Right ventricle myocardium superior (tissue), 1 donor: ENCODE data around the gene AK8. TPM values are rescaled to one million over a fixed set of nuclear protein-coding genes. Genes with fewer than 3 reads are reported as not detected.

Experiments used
- ATAC-seq: fragments of 200-7000 bp; cut with Tn5 transposase; one replicate; pipeline ENCODE4 v1.9.1; 2020; ENCODE audit warnings: mild to moderate bottlenecking; ENCODE audit not compliant: poor library complexity
- DNase-seq: peaks from one replicate; pipeline ENCODE4 v3.0.0-alpha.2; 2020
- intact Hi-C: fragments of 100-400 bp; cut with DNase I; formaldehyde crosslinking; loops from one replicate; pipeline ENCODE4 v1.11.2; 2022
- total RNA-seq: library from RNA; stranded (reverse); fragmentation: NEBNext Ultra II Directional; extraction: Animal tissue kit (Norgen Biotek cat#: 25700); gene quantifications from one replicate; pipeline ENCODE4 v1.2.1, GENCODE V29; 2021
- donor health status: DM: no; HTN: yes; CAD: no; lungs with severe emphysema.

Gene AK8
- total RNA-seq, 1 donor from 2014 or later = 0.22 TPM

DNA sequence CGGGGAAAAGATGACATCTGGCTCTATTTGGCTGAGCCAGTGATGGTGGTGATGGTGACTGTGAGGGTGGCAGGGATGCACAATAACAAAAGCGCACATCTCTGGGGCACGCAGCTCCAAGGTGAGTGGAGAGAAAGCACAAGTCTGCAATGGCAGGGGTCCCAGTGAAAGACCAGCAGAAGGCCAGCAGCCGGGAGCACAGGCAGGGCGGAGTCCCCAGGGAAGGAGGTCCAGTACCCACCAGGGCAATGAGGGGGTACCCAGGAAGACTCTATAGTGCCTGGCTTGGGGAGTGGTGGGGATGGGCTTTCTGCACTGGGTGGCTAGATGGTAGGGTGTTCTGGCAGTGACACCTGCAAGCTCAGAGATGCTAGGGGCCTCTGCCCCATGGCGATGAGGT is 69.4 kb downstream of the AK8 start:
- DNase-seq (no peak), ATAC-seq (no peak)
- intact Hi-C loops = no loop called here

DNA sequence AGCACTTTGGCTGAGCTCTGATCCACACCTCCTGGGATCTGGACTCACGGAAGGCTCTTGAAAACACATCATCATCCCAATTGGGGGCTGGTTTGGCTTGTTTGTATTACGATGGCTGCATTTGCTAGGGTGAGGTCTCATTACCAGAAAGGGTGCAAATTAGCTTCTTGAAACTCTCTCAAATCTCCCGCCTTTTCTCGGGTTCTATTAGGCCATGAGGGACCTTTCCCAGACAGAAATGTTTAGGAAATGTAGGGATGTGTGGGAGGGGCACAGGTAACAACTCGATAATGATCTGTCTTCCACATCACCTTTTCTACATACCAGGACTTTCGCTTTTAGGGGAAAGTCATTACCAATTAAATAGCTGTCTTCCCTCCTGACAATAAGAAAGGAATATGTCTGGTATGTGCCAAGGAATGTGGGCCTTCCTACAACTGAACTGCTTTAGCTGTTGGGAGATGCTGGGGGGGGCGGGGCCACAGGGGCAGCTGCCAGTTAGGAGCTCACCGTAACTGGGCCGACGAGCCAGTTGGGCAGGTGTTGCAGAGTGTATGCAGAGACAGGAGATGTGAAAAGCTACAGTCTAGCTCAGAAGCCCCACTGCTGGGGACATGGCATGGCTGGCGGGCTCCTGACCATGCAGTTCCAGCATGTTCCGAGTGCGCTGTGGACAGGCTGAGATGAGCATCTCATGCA is 71.2 kb downstream of the AK8 start:
- DNase-seq = no peak
- intact Hi-C loops = no loop called here

DNA sequence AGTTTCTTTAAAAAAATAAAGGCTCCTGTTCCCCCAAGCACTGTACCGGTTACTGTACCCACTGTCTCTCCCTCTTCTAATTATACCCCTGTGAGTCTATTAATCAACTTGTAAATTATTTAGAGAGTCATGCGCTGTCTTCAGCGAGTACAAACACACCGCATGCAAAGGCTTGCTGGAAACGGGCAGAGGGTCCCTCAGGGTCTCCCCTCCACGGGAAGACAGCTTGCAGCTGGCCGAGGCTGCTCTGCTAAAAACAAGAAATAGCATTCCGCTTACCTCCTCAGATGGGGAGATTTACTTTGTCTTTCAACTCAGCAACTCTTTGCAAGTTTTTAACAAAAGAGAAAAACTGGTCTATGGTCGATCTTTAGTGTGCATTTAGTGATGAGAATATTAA is 71.8 kb downstream of the AK8 start:
- DNase-seq = no peak
- intact Hi-C loops = no loop called here
- ATAC-seq = no peak

More for the DNA sequence above, 71.2 kb downstream of the AK8 start:
- ATAC-seq = no peak

DNA sequence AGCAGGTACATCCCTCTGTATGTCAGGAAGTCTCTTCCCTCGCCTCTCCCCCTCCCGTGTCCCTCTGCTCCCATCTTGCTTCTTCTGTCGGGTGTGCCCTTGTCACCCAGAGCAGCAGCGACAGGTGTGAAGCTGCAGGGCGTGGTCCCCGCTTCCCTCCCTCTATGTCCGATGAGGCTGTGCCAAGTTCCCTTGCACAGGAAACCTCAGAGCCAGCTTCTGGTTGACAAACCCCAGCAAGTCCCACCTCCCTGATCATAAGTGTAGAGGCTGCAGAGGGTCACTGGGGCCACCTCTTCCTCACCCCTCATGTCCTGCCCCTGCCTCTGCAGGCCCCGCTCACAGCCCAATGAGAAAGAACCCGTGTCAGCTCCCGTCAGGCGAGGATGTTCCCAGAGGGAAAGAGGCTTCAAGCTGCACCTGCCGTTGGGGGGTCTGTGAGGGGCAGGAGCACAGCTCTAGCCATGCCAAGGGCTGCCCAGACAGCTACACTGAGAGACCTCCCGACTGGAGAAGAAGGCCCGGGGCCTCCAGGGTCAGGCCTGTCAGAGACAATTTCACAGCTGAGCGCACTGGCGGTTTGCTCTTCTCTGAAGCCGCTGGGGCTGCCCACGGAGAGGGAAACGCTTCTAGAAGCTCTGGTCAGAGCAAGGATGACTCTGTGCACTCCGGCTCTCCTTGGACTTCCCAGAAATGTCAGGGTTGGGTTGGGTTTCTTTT is 73.3 kb downstream of the AK8 start:
- intact Hi-C loops = loop anchor here (5.0 kb wide), 2 partner anchors 297 to 392 kb away; partner anchors contain the start of gene CFAP77
- no peak for ATAC-seq
- no peak for DNase-seq

DNA sequence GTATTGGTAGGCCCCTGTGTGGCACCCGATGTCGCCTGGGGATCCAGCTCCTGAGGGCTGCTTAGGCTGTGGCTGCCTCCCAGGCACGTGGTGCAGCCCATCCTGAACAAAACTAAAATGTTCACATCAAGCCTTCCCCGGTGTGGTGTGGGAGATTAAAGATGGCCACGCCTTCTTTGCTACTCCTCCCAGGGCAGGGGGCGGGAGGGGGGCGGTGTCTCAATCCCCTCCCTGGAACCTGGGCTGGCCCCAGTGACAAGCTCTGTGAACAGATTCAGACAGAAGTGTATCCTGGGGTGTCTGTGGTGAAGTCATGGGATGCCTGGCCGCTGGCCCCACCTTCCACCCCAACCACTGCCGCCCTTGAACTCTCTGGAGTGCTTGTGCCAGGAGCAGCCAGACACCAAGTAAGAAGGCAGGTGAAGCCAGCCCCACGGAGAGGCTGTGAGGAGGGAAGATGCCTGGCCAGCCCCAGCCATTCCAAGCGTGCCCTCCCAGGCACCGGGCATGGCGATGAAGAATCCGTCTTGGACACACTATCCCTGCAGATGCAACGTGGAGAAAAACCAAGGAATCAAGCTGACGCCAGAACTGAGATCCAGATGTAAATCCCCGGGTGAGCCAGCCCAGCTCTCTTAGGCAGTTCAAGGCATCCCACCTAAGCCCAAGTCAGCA is 75.8 kb downstream of the AK8 start:
- ATAC-seq = no peak
- no peak for DNase-seq

DNA sequence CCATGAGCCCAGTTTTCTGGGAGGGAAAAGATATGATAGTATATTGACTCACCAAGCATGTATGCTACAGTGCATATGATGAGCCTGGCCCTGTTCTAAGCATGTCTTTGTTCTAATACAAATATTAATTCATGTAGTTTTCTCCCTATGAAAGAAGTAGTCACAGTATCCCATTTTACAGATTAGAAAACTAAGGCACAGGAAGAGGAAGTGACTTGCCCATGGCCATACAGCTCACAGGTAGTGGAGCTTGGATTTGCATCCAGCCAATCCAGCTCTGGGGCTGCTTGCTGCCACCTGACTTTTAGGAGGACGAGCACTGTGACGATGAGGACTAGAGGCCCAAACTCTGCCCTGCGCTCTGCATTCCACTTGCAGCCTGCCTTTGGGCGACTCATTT is 76.4 kb downstream of the AK8 start:
- DNase-seq (no peak), ATAC-seq (no peak)
- intact Hi-C loops = loop anchor here (5.0 kb wide), 2 partner anchors 294 to 389 kb away; partner anchors contain the start of gene CFAP77

More for the DNA sequence above, 75.8 kb downstream of the AK8 start:
- intact Hi-C loops = loop anchor here (5.0 kb wide), 2 partner anchors 295 to 390 kb away; partner anchors contain the start of gene CFAP77

DNA sequence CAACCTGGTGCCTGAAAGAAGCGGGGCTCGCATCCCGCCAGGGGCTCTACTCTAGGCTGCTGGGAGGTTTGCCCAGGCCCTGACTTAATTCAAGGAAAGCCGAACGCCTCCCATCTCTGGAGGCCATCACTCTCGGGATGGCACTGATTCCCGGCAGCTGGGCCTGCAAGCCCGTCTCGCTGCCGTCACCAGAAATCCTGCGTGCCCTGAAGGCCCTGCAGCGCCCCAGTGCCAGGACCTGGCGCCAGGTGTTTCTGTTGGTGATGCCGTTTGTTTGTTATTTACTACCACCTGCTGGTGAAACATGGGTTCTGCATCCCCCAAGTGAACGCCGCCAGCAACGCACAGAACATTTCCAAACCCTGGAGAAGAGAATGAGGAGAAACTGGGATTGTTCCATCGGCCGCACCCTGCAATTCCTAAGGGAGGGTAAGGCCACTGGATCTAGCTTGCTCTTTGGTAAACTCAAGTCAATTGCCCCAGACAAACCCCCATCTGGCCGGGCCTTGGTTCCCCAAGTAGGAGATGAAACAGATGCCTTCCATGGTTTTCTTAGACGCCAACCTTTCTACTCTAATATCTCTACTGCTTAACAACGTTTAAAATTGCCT is 77.9 kb downstream of the AK8 start:
- ATAC-seq (peak; percentile 86), DNase-seq (peak; percentile 90)
- intact Hi-C loops = loop anchor here (5.0 kb wide), 2 partner anchors 293 to 388 kb away; partner anchors contain the start of gene CFAP77

DNA sequence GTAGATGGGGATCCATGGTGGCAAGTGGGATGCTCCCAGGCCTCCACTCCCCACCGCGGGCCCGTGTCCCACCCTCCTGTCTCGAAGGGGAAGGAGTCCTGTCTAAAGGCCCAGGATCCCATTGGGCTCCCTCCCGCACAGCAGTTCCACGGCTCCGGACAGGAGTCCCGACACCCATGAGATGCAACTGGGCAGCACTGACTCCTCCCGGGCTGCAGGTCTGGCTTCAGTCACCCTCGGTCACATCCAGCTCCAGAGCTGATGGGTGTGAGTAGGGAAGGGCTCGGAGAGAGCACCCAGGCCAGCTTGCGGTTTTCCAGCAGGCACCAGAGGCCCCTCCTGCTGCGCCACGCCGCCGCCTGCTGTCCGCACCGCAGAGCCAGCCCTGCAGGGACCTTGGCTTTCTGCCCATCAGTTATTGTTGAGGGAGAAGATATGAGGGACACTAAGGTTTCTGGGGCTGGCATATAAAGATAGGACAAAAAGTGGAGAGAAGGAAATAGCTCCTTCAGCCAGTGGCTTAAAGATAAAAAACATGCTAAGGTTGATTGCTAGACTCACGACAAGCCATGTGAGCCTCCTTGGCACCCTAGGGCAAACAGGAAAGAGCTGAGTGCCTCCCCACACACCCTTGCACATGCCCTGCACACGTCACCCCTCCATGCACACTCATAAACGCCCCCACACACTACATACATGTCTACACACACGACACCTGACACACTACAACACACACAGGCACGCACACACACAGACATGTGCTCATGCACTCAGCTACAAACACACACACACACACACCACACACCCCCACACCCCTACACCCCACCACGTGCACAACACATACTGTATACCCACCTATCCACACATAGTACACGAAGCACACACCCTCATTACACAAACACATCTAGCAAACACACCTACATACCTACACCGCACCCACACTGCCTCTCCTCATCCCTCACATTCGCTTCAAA is 79.0 kb downstream of the AK8 start:
- DNase-seq = no peak
- peak; percentile 62 for ATAC-seq
- intact Hi-C loops = no loop called here

DNA sequence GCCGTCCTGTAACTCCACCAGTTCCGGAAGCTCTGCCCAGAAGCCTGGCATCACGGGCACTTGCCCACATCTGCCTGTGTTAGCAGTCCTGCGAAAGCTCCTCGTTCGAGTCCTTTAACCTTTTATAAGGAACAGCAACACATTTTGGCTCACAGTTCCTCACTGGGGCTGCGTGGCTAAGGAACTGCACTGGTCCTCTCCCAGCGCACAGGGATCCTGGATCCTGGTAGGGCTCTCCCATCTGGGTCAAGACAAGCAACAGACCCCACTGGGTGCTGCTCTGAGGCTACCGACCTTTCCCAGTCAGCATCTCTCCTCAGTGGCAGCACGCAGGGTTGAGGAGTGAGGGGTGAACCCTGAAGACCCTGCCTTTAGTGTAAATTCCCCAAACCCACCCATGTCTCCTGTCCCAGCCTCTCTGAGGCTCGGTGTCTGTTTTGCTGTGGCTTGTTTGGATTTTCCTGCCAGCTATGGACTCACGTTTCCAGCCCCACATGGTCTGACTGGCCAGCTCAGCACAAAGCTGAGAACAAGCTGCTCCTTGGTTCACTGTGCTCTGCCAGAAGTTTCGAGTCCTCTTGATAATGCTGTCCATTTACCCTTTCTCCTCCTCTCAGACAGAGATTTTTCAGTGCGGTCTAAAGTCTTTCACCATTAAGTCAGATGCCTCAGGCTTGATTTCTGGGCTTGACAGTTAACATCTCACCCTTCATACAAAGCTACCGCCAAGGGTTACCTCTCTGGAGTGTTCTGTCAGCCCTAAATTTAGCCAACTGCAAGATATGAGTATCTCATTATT is 80.0 kb downstream of the AK8 start:
- ATAC-seq = peak; percentile 69
- no peak for DNase-seq
- intact Hi-C loops = no loop called here

DNA sequence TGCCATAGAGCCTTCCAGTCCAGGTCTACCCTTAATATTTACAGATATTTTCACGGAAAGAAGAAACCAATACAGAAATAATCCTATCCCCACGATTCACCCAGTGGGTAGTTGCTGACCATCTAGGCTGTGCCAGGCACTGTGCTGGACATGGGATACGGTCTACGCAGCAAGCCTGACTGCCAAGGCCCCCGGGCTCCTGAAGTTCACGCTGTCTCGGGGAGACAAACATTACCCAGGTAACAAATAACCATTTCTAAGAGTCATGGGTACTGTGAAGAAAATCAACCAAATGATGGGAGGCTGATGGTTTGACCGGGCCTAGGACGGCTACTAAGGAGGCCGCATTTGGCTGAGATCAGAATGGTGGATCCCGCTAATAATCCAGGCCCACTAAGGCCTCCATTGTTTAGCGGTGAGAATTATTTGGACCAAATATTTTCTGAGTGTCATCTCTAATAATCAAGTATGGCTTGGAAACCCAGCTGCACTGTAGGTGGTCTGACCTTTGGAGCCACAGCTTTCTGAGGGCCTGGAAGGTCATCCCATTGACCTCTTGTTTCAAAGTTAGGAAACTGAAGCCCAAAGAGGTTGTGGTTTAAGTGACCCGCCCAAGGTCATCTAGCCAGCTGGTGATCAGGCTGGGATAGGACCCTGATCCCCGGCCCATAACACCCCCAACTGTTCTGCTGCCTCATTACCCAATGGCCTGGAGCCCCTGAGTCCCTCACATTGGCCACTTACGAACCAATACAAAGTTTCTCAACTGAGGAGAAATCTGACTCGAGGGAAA is 82.4 kb downstream of the AK8 start:
- ATAC-seq = no peak
- no peak for DNase-seq
- intact Hi-C loops = no loop called here

DNA sequence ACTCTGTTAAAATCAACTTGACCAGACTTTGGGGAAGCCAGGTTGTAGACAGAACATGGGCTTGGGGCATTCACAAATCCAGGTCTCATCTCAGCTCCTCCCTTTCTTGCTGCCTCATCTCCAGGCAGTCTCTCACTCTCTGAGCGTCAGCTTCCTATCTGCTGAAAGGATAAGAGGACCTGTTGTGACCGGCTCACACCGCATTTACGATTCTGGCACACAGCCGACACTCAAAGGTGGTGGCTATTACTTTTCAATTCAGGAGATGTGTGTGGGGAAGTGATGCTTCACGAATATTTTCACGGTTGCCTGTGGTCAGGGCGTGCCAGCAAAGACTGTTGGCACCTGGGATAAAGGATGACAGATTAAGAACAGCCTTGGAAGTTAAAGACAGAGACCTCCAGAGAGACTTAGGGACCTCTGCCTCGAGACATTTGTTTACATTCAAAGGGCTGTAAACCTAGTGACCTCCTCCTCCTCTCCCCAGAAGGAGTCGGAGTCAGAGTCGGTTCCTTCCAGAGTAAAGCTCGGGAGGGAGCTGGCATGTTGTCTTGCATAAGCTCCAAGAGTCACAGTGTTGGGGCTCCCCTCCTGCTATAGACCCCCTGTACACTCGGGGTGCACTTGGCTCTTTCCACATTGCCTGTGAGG is 83.2 kb downstream of the AK8 start:
- intact Hi-C loops = no loop called here
- DNase-seq (no peak), ATAC-seq (no peak)

- intact Hi-C loops = no loop called here
- ATAC-seq (no peak), DNase-seq (no peak)
Measured at GRCh38 chr9:132793606-132794580, 84.2 kb downstream of the AK8 start.

DNA sequence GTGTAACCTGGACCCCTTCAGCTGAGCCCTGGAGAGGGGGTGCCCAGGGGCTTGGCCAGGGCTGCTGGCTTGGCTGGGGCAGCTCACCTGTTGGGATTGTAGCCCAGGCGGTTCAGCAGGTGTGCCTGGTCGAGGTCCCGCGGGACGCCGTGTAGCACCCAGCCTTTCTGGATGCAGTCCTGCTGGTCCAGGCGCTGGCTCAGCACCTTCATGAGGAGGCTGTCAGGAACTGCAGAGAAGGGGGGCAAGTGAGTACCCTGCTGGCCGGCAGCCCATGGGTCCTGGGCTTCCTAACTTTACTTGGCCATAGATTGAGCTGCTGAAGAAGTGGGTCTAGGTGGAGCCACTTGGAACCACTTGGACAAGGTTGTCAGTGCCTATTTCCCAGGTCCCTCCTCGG is 85.5 kb downstream of the AK8 start:
- intact Hi-C loops = no loop called here
- DNase-seq = no peak
- no peak for ATAC-seq

DNA sequence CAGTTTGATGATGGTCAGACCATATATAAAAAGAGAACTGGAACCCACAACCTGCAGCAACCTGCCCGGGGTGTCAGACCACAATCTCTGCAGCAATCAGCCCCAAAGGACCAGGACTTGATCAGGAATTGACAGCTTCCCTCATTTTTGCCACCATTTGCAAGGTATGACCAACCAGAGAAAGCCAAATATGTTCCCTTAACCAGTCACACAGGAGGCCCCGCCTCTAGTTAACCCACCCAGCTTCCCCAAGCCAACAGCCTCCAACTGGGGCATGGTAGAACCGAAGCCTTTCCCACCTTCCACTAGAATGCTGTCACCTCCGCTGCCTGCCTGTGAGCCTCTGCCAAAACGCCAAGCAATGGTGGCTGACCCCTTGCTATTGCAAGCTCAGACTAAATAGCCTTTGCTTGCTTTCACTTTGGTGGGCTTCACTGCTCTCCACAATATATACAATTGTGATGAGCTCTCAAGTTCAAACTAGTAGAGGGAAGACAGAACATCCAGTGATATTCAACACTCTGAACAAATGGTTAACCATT is 86.3 kb downstream of the AK8 start:
- intact Hi-C loops = no loop called here
- no peak for DNase-seq
- no peak for ATAC-seq

- intact Hi-C loops = no loop called here
- ATAC-seq (no peak), DNase-seq (no peak)
Measured at GRCh38 chr9:132789719-132790118, 88.4 kb downstream of the AK8 start.
